Forelimb muscle (tissue), 1 donor: ENCODE measurements around the gene PLEKHO1. TPM values are rescaled to one million over a fixed set of nuclear protein-coding genes. Genes with fewer than 3 reads are reported as not detected.
"Not testable (repeated sequence)": the region's sequence is repeated elsewhere in the genome, so short reads cannot be mapped to it uniquely, and the experiment has no call there.

ENCODE experiments used
- DNase-seq: peaks from one replicate; pipeline ENCODE4 v3.0.0-alpha.2; 2013; ENCODE audit warnings: low read depth
- polyA plus RNA-seq: library from polyadenylated mRNA; unstranded; fragments of 120-200 nt; gene quantifications from one replicate; pipeline ENCODE4 v1.2.1, GENCODE V29; 2013; ENCODE audit not compliant: insufficient read length

Gene PLEKHO1
- polyA plus RNA-seq, 1 donor, result 98.5 TPM

GRCh38 chr1:150173141-150173585 is 23.4 kb downstream of the PLEKHO1 start:
- DNase-seq, result no peak

- no peak for DNase-seq
Measured at GRCh38 chr1:150176593-150176992, 26.9 kb downstream of the PLEKHO1 start.

GRCh38 chr1:150178548-150178947 is 28.8 kb downstream of the PLEKHO1 start:
- no peak for DNase-seq

- DNase-seq, result no peak
Measured at GRCh38 chr1:150179867-150180266, 30.2 kb downstream of the PLEKHO1 start.

- no peak for DNase-seq
Measured at GRCh38 chr1:150180474-150180873, 30.8 kb downstream of the PLEKHO1 start.

GRCh38 chr1:150182247-150182646 is 32.5 kb downstream of the PLEKHO1 start:
- DNase-seq, result no peak

GRCh38 chr1:150183061-150183460 is 33.3 kb downstream of the PLEKHO1 start:
- DNase-seq, result no peak

- no peak for DNase-seq
Measured at GRCh38 chr1:150185481-150185880, 35.8 kb downstream of the PLEKHO1 start.

- not testable (repeated sequence) for DNase-seq
Measured at GRCh38 chr1:150186438-150186788, 36.7 kb downstream of the PLEKHO1 start.

GRCh38 chr1:150186789-150187559 is 37.3 kb downstream of the PLEKHO1 start:
- peak; percentile 28 for DNase-seq

- no peak for DNase-seq
Measured at GRCh38 chr1:150187560-150187931, 37.8 kb downstream of the PLEKHO1 start.

- DNase-seq, result no peak
Measured at GRCh38 chr1:150192012-150192411, 42.3 kb downstream of the PLEKHO1 start.

- no peak for DNase-seq
Measured at GRCh38 chr1:150194381-150195031, 44.8 kb downstream of the PLEKHO1 start.

GRCh38 chr1:150196417-150196816 is 46.7 kb downstream of the PLEKHO1 start:
- no peak for DNase-seq

GRCh38 chr1:150207281-150207971 is 57.7 kb downstream of the PLEKHO1 start:
- no peak for DNase-seq

GRCh38 chr1:150208460-150208859 is 58.7 kb downstream of the PLEKHO1 start:
- not testable (repeated sequence) for DNase-seq

Other genes with a start within 250 kb of the PLEKHO1 start
- 3.1 TPM for gene SV2A, start 232.1 kb upstream of the PLEKHO1 start, polyA plus RNA-seq
- 32.3 TPM for gene SF3B4, start 222.1 kb upstream of the PLEKHO1 start, polyA plus RNA-seq
- gene MTMR11, start 213.0 kb upstream of the PLEKHO1 start, polyA plus RNA-seq, result 16.5 TPM
- gene OTUD7B, start 139.2 kb upstream of the PLEKHO1 start, polyA plus RNA-seq, result 14.5 TPM
- 45.4 TPM for gene VPS45, start 82.1 kb upstream of the PLEKHO1 start, polyA plus RNA-seq
- 34.6 TPM for gene ANP32E, start 86.2 kb downstream of the PLEKHO1 start, polyA plus RNA-seq
- gene CA14, start 107.9 kb downstream of the PLEKHO1 start, polyA plus RNA-seq, result 5.2 TPM
- 104 TPM for gene APH1A, start 119.1 kb downstream of the PLEKHO1 start, polyA plus RNA-seq
- gene C1orf54, start 122.9 kb downstream of the PLEKHO1 start, polyA plus RNA-seq, result 29.7 TPM
- gene CIART, start 132.6 kb downstream of the PLEKHO1 start, polyA plus RNA-seq, result 1.9 TPM
- 45.4 TPM for gene MRPS21, start 143.9 kb downstream of the PLEKHO1 start, polyA plus RNA-seq
- gene PRPF3, start 171.6 kb downstream of the PLEKHO1 start, polyA plus RNA-seq, result 47.8 TPM
- gene RPRD2, start 214.2 kb downstream of the PLEKHO1 start, polyA plus RNA-seq, result 23.7 TPM